HUES48 (cell line): Measurements from ENCODE around the gene NBEAL2.

ENCODE experiments used
- H3K27ac ChIP-seq: one replicate; pipeline ENCODE4 v1.7.0; 2013; ENCODE audit warnings: low read depth, low read length, inconsistent platforms
- H3K27me3 ChIP-seq: 2 replicates; pipeline ENCODE4 v1.6.1; 2013; ENCODE audit warnings: mild to moderate bottlenecking, low read length; ENCODE audit not compliant: control insufficient read depth, insufficient read depth
- H3K36me3 ChIP-seq: 2 replicates; pipeline ENCODE4 v1.6.1; 2013; ENCODE audit warnings: low read length; ENCODE audit not compliant: control insufficient read depth, insufficient read depth
- H3K4me1 ChIP-seq: 2 replicates; pipeline ENCODE4 v1.6.1; 2013; ENCODE audit warnings: mild to moderate bottlenecking, low read length; ENCODE audit not compliant: control insufficient read depth, insufficient read depth
- H3K4me3 ChIP-seq: 2 replicates; pipeline ENCODE4 v1.5.1; 2013; ENCODE audit warnings: mild to moderate bottlenecking, low read depth, low read length
- H3K9ac ChIP-seq: 2 replicates; pipeline ENCODE4 v1.6.1; 2013; ENCODE audit warnings: mild to moderate bottlenecking, low read depth, low read length, moderate library complexity
- H3K9me3 ChIP-seq: 2 replicates; pipeline ENCODE4 v1.6.1; 2013; ENCODE audit warnings: low read length; ENCODE audit not compliant: control insufficient read depth, insufficient read depth

NBEAL2 gene

DNA sequence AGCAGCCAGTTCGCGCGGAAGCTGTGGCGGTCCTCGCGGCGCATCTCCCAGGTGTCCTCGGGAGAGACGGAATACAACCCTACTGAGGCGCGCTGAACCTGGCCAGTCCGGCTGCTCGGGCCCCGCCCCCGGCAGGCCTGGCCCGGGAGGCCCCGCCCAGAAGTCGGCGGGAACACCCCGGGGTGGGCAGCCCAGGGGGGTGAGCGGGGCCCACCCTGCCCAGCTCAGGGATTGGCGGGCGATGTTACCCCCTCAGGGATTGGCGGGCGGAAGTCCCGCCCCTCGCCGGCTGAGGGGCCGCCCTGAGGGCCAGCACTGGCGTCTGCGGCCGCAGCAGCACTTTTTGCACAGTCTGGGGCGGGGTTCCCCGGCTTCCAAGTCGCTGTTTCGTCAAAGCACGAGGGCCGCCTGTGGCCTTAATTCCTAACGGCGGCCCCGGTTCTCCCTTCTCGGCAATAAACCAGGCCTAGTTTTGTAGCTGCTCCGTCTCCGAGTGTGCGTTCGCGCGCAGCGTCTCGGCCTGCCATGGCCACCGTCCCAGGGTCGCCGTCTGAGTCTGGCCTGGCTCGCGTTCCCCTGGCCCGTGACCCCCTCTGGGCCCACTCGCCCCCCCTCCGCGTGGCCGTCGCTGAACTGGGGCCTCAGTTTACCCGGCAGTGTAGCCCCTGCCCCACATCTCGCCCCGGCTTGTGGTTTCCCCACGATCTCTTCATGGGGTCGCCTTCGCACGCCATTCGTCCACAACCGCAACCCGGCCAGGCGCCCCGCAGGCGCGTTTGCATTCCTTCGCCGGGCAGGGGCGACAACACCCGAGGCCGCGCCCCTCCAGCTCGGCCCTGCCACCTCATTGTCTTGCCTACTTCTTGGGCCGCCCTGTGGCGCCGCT lies 30.0 kb downstream of the NBEAL2 start:
- peaks cover 6% of the 10 kb centered on the region for H3K4me1 ChIP-seq
- no peaks in the 10 kb centered on the region for H3K27me3 ChIP-seq
- no peaks in the 10 kb centered on the region for H3K9me3 ChIP-seq
- H3K36me3 ChIP-seq: peaks cover 34% of the 10 kb centered on the region
- H3K27ac ChIP-seq: peak overlapping the region; percentile 96
- peak overlapping the region; percentile 66 for H3K4me3 ChIP-seq
- H3K9ac ChIP-seq: peak overlapping the region; percentile 94

DNA sequence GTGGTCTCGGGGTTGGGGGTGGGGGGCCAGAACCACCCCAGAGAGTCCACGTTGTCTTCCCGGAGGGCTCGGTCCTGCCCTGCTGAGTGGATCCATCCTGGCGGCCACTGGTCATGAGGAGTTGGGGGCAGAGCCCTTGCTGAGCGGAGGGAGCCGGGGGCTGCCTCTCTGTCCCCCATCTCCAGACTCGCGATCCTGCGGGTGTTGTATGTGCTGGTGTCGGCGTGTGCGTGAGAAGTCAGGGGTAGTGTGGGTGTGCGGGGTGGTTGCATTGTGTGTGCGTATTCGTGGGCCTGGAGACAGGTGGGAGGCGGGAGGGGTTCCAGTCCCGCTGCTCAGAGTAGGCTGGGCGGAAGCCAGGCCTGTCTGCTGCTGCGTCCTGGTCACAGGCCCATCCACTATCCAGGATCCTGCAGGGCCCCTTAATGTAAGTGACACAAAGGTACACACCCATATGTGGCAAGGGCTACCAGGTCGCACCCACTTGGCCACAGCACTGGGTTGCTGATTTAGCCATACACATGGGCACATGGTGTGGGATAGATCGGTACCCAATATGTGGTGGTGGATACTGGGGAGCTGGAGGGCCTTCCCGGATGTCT lies 30.7 kb downstream of the NBEAL2 start:
- peak overlapping the region; percentile 94 for H3K9ac ChIP-seq

DNA sequence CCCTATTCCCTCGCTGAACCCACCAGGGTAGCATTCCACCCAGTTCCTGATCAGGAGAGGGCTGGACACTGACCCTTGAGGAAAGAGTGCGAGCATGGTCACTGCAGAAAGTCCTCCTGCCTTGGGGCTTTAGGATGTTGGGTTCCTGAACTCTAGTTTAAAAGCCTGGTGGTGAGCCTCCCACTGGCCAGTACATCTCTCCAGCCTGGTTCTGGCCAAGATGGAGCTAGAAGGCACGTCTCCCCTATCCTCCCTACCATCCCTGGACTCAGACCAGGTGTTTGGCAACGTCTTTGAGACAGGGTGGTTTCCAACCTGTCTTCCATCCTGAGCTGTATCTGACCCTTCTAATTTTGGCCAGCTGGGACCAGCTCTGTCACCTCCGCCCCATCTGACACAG lies 31.4 kb downstream of the NBEAL2 start:
- Histone ChIP-seq H3K9me3 (no peaks in the 10 kb centered on the region), H3K9ac (no peak overlapping the region), H3K36me3 (peaks cover 20% of the 10 kb centered on the region), H3K4me3 (no peak overlapping the region), H3K27ac (no peak overlapping the region), H3K4me1 (peaks cover 6% of the 10 kb centered on the region), H3K27me3 (no peaks in the 10 kb centered on the region)

More for the DNA sequence above, 30.7 kb downstream of the NBEAL2 start:
- Histone ChIP-seq H3K4me1 (peaks cover 6% of the 10 kb centered on the region), H3K27me3 (no peaks in the 10 kb centered on the region), H3K27ac (peak overlapping the region; percentile 96), H3K9me3 (no peaks in the 10 kb centered on the region), H3K36me3 (peaks cover 27% of the 10 kb centered on the region), H3K4me3 (peak overlapping the region; percentile 66; the same call in 1 of the 2 replicates)

DNA sequence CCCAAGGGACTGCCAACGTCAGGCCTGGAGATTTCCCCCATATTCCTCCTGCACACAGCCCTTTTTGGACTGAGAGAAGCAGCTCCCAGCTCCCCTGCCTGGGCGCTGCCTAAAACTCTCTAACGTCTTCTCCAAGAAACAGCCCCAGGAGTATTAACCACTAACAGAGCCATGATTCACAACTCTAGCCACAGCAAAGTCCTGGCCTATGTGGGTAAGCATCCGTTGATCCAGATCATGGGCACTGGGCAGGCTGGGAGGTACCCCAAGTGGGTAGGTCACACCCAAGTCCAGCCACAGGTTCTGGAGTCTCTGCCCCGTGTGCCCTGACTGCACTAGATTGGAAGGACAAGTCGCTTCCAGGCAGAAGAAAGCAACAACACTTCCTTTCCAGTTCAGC lies 31.9 kb downstream of the NBEAL2 start:
- Histone ChIP-seq H3K9me3 (no peaks in the 10 kb centered on the region), H3K27me3 (no peaks in the 10 kb centered on the region), H3K9ac (no peak overlapping the region), H3K4me1 (peaks cover 10% of the 10 kb centered on the region), H3K27ac (no peak overlapping the region), H3K36me3 (peaks cover 17% of the 10 kb centered on the region), H3K4me3 (no peak overlapping the region)

DNA sequence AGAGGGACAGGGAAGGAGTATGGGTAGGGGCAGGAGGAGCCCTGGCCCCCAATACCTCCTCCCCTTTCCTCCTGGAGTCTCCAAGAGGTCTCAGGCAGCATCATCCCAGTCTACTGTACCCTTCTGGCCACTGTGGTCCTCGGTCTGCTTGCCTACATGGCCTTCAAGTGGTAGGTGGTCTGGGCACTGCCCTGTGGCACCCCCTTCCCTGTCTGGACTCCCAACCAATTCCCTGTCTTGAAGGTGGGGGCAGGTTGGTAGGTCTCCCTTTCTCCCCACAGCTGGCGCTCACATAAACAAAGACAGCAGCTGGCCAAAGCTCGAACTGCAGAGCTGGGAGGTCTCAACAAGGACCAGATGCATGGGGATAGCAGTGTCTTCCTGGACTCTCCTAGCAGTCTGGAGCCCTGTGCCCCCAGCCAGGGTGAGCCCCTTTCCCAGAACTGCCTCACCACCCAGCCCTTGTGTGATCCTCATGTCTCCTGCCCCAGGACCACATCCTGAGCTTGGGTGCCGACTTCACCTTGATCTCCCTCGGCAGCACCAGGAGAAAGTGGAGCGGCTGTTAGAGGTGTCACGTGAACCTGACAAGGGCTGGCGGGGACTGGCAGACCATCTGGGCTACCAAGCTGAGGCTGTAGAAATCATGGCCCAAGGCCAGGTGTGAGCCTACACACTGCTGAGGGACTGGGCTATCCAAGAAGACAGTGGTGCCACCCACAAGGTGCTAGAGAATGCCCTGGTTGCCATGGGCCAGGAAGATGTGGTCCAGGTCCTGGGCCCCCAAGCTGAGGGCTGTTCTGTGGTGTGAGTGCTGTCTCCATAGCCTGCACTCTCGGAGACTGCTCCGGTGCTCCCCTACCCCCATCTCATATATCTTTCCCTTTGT lies 33.1 kb downstream of the NBEAL2 start:
- no peaks in the 10 kb centered on the region for H3K27me3 ChIP-seq
- peaks cover 10% of the 10 kb centered on the region for H3K4me1 ChIP-seq
- H3K27ac ChIP-seq: no peak overlapping the region
- H3K9me3 ChIP-seq: no peaks in the 10 kb centered on the region
- no peak overlapping the region for H3K9ac ChIP-seq
- H3K36me3 ChIP-seq: peaks cover 19% of the 10 kb centered on the region
- H3K4me3 ChIP-seq: no peak overlapping the region

DNA sequence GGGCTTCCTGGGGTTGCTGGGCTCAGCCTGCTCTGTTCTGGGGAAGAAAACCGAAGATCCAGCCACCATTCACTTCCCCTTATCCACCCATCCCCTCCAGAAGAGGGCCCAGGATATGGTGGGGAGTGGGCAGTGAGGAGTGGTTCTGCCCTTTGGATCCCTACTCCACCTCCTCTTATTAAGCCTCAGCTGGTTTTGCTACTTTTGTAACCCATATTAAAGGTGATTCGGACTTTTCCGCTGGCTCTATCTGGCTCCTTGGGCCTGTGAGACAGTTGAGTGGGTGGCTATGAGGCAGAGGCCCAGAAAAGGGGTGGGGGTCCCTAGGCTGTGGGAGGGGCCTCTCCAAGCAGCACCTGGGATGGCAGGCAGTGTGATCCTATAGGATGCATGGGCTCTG lies 33.8 kb downstream of the NBEAL2 start:
- Histone ChIP-seq H3K4me3 (no peak overlapping the region), H3K4me1 (peaks cover 10% of the 10 kb centered on the region), H3K27ac (no peak overlapping the region), H3K9me3 (no peaks in the 10 kb centered on the region), H3K27me3 (no peaks in the 10 kb centered on the region), H3K36me3 (peaks cover 21% of the 10 kb centered on the region), H3K9ac (no peak overlapping the region)

DNA sequence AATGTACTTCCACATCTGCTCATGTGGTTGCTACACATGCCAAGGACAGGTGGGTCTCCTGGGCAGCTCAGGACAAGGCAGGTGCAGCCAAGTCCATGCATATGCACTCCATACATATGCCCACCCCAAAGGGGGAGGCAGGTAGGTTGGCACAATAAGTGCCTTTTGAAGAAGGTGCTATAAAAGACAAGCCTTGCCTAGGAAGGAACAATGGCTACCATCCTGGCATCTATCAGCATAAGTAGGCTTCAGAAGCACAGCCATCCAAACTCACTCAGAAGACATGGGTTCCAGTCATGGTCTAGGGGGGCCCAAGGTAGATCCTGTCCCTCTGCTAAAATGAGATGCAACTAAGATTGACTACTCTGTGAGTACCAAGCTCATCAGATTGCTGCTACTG lies 34.6 kb downstream of the NBEAL2 start:
- Histone ChIP-seq H3K4me1 (peaks cover 10% of the 10 kb centered on the region), H3K36me3 (peaks cover 29% of the 10 kb centered on the region), H3K9me3 (no peaks in the 10 kb centered on the region)

DNA sequence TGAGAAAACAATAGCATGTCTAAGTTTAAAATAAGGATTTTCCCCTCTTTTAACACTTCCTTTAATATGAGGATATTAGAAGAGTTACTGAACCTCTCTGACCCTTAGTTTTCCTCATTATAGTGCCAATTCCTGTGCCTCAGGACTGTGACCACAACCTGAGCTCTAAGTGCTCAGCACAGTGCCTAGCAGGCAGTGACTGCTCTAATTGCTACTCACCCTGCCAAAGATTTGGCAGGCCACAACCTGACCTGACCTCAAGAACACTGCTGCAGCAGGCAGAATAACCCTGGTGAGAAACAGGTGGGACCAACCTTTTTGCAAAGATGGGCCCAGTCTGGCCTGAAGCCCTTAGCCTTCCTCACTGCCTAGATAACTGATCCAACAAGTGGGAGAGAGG lies 35.7 kb downstream of the NBEAL2 start:
- Histone ChIP-seq H3K4me1 (peaks cover 8% of the 10 kb centered on the region), H3K9ac (no peak overlapping the region), H3K36me3 (peaks cover 38% of the 10 kb centered on the region), H3K27me3 (no peaks in the 10 kb centered on the region), H3K4me3 (no peak overlapping the region), H3K9me3 (no peaks in the 10 kb centered on the region), H3K27ac (no peak overlapping the region)

More for the DNA sequence above, 34.6 kb downstream of the NBEAL2 start:
- Histone ChIP-seq H3K4me3 (no peak overlapping the region), H3K9ac (no peak overlapping the region), H3K27ac (no peak overlapping the region), H3K27me3 (no peaks in the 10 kb centered on the region)

DNA sequence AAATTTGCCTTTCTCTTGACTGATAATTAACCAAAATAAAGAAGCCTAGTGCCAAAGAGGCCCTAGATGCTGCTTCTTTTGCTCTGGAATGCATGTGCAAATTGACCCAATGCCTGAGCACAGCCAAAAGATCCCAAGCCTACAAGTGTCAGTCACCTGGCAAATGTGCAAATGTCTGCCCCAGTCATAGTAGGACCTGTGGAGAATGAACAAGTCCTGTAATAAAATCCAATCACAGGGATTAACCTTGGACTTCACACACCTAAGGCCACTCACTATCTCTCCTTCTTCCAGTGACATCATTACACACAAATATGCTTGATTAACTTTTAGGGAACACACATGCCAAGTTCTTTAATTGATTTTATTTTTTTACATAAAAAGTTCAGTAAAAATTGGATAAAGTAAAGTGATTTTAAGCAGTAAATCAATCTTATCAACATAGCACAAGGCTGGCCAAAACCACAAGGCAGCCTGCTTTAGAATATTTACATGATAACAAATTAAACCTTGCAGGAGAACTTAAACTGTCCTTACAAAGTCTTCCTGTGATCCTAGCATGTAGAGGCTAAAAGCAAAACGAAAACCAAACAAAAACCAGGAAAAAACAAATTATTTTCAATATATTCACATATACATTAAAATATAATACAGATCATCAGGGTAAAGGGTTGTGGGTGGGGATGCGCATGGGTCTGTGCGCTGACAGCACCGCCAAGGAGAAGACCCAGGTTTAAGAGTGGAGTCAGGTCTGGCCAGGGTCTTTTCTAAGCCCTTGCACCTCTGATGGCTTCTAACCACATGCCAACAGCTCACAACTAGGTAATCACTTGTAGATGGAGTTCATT lies 36.8 kb downstream of the NBEAL2 start:
- H3K4me3 ChIP-seq: no peak overlapping the region
- peaks cover 4% of the 10 kb centered on the region; the same call in 1 of the 2 replicates for H3K4me1 ChIP-seq
- peaks cover 38% of the 10 kb centered on the region for H3K36me3 ChIP-seq
- no peaks in the 10 kb centered on the region for H3K9me3 ChIP-seq
- H3K9ac ChIP-seq: no peak overlapping the region
- H3K27me3 ChIP-seq: no peaks in the 10 kb centered on the region
- H3K27ac ChIP-seq: no peak overlapping the region

DNA sequence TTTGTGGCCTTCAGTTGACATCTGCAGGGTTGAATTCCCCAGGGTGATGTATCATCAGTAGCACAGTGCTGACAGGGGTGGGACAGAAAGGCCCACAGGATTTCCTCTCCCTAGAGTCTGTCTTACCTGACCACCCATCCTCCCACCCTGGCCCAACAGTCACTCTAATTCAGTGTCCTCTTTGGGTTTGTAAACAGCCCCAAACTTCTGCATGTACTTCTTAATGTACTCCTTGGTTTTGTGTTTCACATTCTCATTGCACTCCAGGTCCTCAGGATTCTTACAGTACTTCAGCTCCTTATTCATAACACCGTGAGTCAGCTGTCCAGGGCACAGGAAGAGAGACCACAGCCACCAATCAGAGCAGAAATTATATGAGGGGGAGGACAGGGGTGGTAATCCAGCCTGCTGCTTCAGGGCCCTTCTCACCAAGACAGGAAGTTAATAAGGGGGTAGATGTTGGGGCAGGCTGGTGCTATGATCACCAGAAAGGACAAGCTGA lies 37.5 kb downstream of the NBEAL2 start:
- no peak overlapping the region for H3K27ac ChIP-seq
- no peak overlapping the region for H3K9ac ChIP-seq
- no peaks in the 10 kb centered on the region for H3K27me3 ChIP-seq
- peaks cover 4% of the 10 kb centered on the region; the same call in 1 of the 2 replicates for H3K4me1 ChIP-seq
- H3K36me3 ChIP-seq: peaks cover 38% of the 10 kb centered on the region
- no peak overlapping the region for H3K4me3 ChIP-seq
- no peaks in the 10 kb centered on the region for H3K9me3 ChIP-seq
